NCI-H2029 treated with DMSO at 0.1 percent for 48 hours (cell line): ENCODE measurements around the gene TMCO6.

Experiments used
- DNase-seq: peaks from one replicate; lab custom pipeline; 2025; lab: John Stamatoyannopoulos, UW

The TMCO6 gene

GRCh38 chr5:140673187-140673976 lies 34.1 kb downstream of the TMCO6 start, which contains the start of gene DND1:
Gene DND1 (minus strand): TSS chr5:140673576. CDS start chr5:140673542, 34 bp downstream.
- DNase-seq: no peak

DNA sequence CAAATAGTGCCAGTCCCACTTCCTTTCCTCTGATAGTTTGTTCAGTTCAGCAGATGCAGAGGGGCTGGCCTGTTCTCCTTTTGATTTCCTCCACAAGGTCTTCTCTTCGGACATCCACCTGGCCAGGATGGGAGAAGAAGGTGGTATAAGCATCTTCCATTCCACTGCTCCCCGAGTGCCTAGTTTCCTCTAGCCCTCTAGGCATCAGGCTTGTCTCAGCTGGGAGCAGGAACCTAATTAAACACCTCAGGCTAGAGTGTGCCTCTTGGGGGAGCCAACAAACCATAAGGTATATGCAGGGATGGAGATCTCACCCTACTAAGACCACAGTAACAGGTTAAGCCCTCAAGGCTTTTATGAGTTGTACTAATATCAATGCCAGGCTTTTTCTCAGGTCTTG lies 35.0 kb downstream of the TMCO6 start:
- no peak for DNase-seq

- no peak for DNase-seq
These were observed 35.4 kb downstream of the TMCO6 start for GRCh38 chr5:140674629-140675028.

DNA sequence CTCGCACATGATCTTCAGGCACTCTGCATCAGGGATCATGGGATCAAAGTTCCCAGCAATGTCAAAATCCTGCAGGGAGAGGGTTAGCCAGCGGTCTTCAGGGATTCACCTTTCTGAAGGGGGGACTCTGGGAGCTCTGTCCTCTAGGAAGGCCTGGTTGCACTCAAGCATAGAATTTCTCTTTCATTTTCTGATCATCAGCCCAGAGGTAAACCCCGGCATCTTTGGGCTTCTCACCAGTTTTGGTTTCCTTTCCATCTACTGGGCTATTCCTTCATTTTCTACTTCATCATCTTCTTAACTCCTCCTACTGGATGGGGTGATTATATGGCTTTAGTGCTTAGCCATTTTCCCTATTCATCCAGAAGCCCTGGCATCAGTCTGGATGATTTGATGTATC lies 38.7 kb downstream of the TMCO6 start:
- DNase-seq: no peak

DNA sequence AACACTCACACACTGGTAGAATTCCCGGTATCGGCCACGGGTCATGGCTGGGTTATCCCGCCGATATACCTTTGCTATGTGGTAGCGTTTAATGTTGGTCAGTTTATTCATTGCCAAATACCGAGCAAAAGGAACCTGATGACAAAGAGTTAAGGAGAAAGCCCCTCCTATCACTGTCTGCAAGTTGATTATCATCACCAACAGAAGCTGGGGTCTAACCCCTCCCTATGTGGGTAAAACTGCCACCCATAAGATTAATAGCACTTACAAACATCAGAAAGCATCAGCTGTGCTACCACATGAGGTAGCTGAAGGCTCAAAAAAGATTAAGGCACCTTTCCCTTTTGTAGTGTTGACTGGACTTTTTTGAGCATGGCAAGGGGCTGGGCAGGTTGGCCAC lies 39.7 kb downstream of the TMCO6 start:
- no peak for DNase-seq

DNA sequence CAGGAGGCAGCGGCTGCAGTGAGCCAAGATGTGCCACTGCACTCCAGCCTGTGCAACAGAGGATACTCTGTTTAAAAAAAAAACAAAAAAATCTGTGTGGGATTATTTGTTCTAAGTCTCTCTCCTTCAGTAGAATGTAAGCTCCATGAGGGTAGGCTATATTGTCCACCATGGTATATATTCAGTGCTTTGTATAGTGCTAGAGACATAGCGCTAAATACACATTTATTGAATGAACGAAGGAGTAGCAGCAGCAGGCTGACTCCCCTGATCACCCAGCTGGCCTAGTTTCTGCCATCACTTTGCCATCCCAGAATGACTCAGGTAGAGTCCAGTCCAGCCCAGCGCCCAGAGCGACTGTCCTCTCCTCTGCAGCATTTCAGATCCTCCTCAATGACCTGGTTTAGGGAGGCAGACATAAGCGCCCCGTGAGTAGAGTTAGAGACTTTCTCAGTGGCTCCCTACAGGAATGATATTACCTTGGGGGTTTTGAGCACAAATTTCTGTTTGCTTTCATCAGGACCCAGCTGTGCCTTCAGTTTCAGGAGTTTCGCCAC lies 51.2 kb downstream of the TMCO6 start:
- DNase-seq: no peak

DNA sequence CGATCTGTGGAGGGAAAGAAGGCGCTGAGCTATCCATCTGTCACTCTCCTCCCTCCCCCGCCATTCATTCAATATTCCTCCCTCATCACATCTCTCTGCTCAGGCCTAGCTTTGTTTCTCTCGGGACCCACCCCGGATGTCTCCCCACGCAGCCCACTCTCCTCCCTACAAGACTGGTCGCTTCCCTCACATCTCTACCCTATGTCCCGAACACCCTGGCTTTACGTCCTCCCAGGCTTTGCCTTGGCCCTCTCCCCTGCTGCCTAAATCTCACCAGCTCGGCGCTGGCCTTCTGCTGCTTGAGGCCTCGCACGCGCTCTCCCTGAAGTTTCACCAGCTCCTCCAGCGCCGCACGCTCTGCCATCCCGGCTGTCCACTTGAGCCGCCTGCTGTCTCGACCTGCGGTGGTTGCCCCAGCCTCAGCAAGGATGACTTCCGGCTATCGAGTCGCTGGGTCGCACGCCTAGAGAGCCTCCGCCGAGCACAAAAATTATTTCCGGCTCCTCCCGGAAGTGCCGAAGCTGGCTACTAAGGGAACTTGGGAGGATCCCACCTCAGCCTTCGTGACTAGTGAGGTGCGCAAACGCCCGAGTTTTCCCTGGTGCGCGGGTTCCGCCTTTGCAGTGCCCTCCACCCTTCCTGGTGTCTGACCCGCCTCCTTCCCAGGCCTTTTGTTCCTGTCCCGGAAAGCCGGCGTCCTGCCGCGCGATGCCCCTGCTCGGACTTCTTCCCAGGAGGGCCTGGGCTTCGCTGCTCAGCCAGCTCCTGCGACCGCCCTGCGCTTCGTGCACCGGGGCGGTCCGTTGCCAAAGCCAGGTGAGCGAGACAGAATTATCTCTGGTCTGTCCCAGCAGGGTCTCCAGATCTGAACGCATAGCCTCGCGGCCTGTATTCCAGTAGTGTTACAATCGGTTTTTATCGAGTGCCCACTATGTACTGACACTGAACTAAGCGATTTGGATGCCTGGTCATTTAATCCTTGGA lies 52.0 kb downstream of the TMCO6 start, which contains the start of the genes HARS1 and HARS2:
Gene HARS1, minus strand, starts transcription at position 430 of the 984 bp plus-strand sequence. Its CDS starts 66 bp downstream, at position 364.
Gene HARS2, plus strand, starts transcription at position 515 of the 984 bp plus-strand sequence. Its CDS starts 194 bp downstream, at position 709.
- DNase-seq: peak; percentile 89

DNA sequence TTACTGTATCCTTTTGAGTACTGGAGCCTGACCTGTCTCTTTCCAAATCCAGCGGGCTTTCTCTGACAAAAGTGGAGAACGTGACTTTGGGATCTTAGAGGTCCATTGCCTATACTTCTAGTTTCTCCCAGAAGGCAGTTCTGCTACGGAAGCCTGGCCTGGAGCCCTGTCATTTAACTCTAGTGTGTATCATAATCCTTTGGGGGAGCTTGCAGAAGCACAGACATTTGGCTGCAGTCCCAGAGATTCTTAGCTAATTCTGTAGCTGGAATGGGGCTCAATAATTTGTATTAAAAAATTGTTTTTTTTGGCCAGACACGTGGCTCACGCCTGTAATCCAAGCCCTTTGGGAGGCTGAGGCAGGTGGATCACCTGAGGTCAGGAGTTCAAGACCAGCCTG lies 55.0 kb downstream of the TMCO6 start:
- DNase-seq: no peak
